ENCODE results near the gene NSL1.

DNA sequence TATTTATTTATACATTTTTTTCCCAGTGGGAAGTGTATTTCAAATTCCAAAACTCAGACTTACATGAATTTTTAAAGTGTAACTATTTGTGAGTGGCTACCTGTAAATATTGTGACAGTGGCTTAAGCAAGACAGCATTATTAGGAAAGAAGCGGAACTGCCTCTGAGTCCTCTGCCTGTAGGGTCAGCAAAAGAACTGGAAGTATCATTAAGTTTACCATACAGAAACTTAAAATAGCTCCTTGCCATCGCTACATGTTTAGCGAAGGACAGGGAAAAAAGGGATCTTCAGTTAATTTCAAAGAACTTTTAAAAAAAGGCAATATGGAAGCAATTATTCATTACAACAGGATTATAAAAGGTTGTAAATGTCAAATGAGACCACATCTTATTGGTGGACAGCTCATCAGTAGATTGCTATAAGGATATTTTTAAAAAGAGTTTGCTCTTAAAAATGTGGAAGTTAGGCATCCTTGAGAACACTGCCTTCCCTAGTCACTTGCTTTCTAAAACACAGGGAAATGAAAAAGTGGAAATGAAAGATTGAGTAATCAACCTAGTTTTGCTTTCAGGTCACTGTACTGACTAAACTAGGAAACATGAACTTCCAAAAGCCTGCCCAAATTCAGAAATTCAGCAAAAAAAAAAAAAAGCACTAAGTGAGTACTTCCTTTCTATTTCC is 39.2 kb downstream of the NSL1 start:
- no peak for TF ChIP-seq CTCF (IDR thresholded peaks at IDR 0.05)
- TF ChIP-seq ZFX (IDR thresholded peaks at IDR 0.05; ENCODE audit: borderline replicate concordance), result no peak

Measured in 22Rv1 (cell line).